ENCODE results near the gene ZBTB45.
A peak's percentile ranks its signal among the peaks of the same experiment; 100 is the strongest.

Gene ZBTB45

DNA sequence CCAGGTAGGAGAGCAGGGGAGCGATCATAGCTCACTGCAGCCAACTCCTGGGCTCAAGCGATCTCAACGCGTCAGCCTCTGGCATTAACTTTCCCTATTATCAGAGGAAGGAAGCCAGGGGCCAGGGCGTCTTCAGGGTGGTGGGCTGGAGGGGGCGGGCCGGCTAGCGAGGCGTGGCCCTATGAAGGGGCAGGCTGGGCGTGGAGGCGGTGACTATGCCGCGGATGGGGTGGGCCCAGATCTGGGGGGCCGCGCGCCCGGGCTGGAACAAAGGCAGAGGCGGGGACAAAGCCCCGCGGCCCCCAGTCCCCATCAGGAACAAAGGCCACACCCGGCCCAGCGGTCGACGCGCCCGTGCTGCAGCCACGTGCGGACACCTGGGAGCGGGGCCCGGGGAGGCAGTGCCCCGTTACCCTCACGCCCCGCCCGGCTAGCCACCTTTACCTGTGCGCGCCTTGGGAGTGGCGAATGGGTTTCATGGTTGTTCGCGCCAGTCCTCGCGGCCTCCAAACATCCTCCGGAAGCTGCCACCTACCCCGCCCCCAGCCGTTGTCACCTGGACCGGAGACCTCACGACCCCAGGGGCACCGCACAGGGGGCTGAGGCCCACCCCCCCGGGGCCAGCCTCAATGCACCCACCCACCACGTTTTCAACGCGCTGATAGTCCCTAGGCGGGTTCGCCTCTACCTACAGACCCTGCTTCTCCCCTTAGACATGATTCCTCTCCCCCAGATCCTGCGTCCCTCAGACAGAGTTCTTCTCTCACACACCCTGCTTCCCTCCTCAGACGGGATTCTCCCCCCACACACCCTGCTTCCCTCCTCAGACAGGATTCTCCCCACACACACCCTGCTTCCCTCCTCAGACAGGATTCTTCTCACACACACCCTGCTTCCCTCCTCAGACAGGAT, 18.9 kb upstream of the ZBTB45 start:
- DNase-seq (ENCODE audit: low spot score): no peak

DNA sequence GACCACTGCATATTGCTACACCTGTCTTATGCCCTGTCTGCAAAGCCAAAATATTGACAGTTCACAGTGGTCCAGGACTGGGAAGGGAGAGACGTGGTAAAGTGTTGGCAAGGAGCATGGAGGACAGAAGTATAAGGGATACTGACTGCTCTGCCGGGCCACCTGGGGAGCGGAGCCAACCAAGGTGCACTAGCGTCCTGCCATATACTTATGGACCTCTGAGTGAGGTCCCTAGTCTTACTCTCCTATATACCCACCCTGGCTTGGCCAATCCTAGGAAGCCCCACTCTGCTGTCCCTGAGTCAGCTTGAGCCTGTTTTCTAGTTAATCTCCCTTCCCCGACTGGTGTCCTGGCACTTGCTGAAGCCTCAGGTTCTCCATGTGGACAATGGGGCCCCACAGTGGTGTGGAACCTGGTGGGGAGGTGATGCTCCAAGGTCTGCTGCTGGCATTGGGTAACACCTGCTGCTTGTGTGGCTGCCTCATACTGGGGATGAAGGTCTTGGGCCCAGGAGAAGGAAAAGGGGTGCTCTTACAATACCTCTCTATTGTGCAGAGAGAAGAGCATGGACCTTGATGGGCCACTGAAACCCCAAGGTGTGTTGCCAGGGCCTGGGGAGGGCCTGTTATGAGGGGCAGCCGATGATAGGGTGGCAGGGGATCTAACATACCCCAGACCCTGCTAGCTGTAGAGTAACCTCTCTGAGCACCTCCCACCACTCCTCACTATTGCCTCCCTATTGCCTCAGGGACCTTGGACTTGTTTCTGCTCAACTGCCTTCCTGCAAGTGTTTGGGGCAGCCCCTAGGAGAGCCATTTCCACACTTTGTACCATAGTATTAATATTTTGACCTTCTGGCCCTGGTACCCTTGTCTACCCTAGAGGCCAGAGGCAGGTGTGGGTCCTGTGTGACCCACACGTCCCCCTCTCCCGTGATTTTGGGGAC, 17.5 kb upstream of the ZBTB45 start:
- no peak for DNase-seq (ENCODE audit: low spot score)

- DNase-seq (ENCODE audit: low spot score): no peak
These were observed 16.2 kb upstream of the ZBTB45 start for GRCh38 chr19:58535857-58536256.

GRCh38 chr19:58531034-58531840, 11.6 kb upstream of the ZBTB45 start:
- no peak for DNase-seq (ENCODE audit: low spot score)

- DNase-seq (ENCODE audit: low spot score): no peak
These were observed 9.8 kb upstream of the ZBTB45 start for GRCh38 chr19:58529405-58529804.

GRCh38 chr19:58522709-58523108, 3.1 kb upstream of the ZBTB45 start:
- DNase-seq (ENCODE audit: low spot score): no peak

DNA sequence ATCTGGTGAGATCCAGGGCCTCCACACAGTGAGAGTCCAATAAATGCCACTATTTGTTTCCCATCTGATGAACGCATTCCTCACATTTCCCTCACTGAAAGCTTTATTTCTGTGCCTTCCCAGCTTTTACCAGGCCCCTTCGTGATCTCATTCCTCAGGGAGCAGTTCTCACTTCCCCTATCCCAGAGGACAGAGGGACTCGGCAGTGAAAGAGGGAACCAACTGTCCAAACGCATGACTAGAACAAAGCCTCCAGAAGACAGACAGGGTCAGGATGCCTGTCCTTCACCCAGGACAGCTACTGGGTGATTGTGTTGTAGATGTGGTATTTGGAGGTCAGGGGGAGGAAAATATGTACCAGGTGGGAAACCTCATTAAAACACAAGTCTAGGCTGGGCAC, 2.0 kb upstream of the ZBTB45 start:
- no peak for DNase-seq (ENCODE audit: low spot score)

DNA sequence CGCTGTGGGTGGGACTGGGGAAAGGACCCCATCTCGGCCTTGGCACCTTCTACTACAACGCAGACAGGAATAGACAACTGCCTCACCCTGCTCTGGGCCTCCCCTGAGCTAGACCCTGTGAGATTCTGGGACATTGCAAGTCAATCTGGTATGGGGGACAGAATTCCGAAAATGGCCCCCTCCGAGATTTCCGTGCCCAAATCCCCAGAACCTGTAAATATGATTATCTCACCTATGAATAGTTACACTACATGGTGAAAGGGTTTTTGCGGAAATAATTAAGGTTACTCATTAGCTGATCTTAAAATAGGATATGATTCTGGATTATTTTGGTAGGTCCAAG, 618 bp upstream of the ZBTB45 start:
- DNase-seq (ENCODE audit: low spot score): no peak

- peak; percentile 65 for DNase-seq (ENCODE audit: low spot score)
These were observed 589 bp downstream of the ZBTB45 start for GRCh38 chr19:58519087-58519354.

- no peak for DNase-seq (ENCODE audit: low spot score)
These were observed 1.1 kb downstream of the ZBTB45 start for GRCh38 chr19:58518256-58519086.

- DNase-seq (ENCODE audit: low spot score): no peak
These were observed 2.4 kb downstream of the ZBTB45 start for GRCh38 chr19:58516964-58517833.

DNA sequence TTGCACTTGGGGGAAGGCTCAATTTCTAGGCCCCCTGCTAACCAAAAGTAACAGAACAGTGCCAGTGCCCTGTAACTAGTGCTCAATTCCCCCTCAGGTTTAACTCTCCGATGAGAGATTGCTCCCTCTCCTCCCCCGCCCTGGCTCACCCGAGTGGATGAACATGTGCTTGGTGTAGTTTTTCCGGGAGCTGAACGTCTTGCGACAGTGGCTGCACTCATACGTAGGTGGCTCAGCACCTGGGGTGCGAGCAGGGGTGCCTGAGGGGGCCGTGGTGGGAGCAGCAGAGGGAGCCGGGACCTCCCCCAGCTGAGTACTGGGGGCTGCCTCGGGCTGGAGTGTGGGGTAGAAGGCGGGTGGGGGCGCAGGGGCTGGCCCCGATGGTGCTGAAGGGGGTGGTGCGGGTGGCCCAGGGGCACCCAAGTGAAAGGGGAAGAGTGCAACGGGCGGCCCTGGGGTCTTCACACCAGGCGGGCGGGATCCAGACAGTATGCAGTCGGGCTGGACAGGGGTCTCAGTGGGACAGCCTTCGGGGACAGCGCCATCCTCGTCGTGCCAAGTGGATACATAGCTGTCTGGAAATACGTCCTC, 3.3 kb downstream of the ZBTB45 start:
- DNase-seq (ENCODE audit: low spot score): no peak

DNA sequence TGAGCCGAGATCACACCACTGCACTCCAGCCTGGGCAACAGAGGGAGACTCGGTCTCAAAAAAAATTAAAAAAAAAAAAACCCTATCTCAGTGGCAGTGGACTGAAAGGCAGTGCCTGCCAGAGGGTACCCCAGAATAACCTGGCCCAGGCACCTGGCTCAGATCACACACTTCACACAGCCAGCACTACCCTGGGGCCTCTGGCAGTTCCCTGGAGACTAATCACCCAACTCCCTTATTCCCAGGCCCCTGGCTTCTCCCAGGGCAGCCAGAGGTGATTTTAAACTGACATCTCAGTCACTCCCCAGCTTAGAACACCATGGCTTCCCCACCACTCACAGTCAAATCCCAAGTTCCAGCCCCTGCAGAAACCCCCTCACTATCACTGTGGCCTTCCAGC, 4.4 kb downstream of the ZBTB45 start:
- no peak for DNase-seq (ENCODE audit: low spot score)

DNA sequence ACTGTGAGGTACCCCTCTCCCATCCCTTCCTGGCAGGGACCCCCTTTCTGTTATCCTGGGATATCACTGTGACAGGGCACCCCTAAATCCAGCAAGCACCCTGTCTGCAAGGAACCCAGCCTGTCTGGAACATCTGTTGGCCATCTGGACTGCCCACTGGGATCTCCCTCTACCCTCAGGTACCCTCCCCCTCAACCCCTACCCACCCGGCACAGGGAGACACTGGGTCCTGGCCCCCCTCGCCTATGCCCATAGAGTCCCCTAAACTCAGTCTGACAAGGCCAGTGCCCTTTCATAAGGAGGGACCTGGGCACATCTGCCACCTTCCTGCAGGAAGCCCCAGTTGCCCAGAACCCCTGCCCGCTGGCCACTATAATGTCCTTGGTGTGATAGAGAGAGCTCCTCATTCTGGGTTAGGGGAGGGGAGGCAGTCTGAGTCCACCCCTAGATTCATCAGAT, 5.0 kb downstream of the ZBTB45 start:
- no peak for DNase-seq (ENCODE audit: low spot score)

DNA sequence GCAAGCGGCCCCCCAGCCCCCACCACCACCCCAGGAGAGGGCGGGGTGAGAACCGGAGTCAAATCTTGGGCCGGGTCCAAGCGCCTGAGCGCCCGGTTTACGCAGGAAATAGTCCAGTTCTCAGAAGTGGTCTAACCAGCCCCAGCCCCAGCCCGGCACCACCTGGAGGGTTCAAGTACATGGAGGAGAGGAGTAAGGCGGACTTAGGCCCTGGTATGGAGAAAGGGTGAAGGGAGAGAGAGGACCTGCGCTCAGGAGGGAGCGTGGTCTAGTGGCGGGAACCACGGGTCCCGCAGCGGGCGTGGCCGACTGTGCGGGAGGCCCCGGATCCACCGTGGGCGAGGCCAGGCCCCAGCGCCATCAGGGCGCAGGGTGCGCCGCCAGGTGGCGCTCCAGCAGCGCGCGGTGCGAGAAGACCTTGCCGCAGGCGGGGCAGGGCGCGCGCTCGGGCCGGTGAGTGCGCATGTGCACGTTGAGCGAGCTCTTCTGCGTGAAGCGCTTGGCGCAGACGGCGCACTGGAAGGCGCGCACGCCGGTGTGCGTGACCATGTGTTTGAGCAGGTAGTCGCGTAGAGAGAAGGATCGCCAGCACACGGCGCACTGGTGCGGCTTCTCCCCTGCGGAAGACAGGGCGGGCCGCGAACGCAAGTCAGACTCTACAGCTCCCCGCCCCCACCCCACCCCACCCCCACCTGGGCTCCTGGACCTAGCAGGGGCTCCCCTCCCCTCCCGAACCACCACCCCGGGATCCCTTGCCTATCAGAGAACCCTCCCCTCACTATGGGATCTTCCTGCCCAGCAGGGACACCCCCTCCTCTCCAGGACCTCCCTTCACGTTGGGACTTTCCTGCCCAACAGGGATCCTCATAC, 5.7 kb downstream of the ZBTB45 start:
- peak; percentile 88 for DNase-seq (ENCODE audit: low spot score)

DNA sequence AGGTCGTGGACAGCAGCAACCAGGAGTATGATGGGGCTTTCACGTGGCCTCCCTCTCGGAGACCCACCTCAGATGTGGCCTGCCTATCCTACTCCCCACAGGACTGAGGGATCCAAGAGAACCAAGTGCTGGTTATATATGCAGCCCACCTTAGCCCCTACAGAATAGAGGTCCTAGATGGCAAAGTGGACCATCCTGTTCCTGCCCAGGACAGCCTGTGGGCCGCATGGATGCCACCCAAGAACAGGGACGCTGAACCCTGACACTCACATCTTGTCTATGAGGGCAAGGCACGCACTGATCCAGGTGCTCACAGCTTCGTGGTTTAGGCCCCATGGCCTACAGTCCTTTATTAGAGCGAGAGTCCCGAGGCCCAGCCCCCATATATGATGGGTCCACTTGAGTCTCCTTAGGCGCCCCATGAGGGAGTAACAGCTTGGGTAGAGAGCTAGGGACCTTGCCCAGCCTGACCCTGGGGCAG, 6.4 kb downstream of the ZBTB45 start:
- no peak for DNase-seq (ENCODE audit: low spot score)

- DNase-seq (ENCODE audit: low spot score): no peak
These were observed 8.0 kb downstream of the ZBTB45 start, which contains the start of gene SLC27A5 for GRCh38 chr19:58511353-58512208. TSS of gene SLC27A5 (minus strand) at chr19:58511992. CDS start at chr19:58511955, 37 bp downstream.
